Cardiac fibroblast (primary cell): ENCODE results near the gene SERTAD2.

Experiments used
- DNase-seq, 2 donors: peaks; one replicate each; pipeline versions ENCODE4 v3.0.0 to v3.0.0-alpha.2; 2010; ENCODE audit warnings: low read depth in 2 of 2
- H3K4me3 ChIP-seq, 2 donors: replicated peaks in 1 of 2; 1 replicate in 1 of 2; 2 replicates in 1 of 2; pipeline ENCODE4 v1.5.1; 2011; ENCODE audit warnings: low read depth in 2 of 2, low read length in 2 of 2, mild to moderate bottlenecking in 2 of 2, moderate library complexity in 1 of 2
- TF ChIP-seq, protein P1 (sequence below): IDR thresholded peaks from one replicate; pipeline ENCODE4 v1.5.1; 2011; ENCODE audit warnings: low read depth, mild to moderate bottlenecking, low read length, inconsistent platforms

The SERTAD2 gene

DNA sequence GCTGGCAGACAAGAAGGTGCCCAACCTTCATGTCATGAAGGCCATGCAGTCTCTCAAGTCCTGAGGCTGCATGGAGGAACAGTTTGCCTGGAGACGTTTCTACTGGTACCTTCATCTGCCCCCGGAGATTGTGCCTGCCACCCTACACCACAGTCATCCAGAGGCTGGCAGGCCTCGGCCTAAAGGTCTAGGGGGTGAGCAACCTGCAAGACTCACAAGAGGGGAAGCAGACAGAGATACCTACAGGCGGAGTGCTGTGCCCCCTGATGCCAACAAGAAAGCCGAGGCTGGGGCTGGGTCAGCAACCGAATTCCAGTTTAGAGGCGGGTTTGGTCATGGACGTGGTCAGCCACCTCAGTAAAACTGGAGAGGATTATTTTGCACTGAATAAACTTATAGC is 12.0 kb upstream of the SERTAD2 start:
- H3K4me3 ChIP-seq = no peak overlapping the region
- TF ChIP-seq, protein P1, sequence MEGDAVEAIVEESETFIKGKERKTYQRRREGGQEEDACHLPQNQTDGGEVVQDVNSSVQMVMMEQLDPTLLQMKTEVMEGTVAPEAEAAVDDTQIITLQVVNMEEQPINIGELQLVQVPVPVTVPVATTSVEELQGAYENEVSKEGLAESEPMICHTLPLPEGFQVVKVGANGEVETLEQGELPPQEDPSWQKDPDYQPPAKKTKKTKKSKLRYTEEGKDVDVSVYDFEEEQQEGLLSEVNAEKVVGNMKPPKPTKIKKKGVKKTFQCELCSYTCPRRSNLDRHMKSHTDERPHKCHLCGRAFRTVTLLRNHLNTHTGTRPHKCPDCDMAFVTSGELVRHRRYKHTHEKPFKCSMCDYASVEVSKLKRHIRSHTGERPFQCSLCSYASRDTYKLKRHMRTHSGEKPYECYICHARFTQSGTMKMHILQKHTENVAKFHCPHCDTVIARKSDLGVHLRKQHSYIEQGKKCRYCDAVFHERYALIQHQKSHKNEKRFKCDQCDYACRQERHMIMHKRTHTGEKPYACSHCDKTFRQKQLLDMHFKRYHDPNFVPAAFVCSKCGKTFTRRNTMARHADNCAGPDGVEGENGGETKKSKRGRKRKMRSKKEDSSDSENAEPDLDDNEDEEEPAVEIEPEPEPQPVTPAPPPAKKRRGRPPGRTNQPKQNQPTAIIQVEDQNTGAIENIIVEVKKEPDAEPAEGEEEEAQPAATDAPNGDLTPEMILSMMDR = no peak
- no peak for DNase-seq

DNA sequence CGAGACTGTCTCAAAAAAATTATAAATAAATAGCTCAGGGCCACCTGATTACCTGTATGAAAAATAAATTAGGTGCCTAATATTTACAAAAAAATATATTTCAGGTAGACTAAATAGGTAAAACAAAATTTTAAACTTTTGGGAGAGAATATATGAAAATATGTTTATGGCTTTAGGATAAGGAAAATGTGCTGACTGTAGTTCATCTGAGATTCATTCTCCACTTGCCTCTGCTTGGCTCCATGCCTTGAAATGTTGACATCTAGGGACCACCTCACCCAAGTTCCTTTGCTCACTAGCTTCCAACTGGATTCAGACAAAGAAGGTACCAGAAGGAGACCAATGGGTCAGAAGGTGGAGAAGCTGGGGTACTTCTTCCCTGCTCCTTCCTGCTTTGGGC is 9.7 kb upstream of the SERTAD2 start:
- TF ChIP-seq, protein P1 = no peak
- no peak overlapping the region for H3K4me3 ChIP-seq
- no peak for DNase-seq

DNA sequence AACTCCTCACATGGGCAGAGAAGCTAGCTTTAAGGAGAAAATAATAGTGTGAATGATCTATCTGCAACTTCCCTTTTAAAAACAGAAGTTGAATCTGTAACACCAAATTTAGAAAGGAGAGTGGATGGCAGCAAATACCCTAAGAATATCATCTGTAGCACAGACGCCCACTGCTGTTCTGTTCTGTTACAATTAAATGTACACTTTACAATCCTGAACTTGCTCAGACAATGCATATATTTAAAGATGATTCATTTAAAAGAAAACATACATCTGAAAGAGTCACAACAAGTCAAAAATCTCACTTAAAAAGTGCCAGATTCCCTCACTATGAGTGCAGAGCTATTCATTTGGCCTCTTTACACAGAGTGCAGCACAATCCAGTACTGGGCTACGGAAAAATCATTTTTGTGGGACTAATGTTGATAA is 8.0 kb upstream of the SERTAD2 start:
- DNase-seq = no peak
- no peak overlapping the region for H3K4me3 ChIP-seq
- TF ChIP-seq, protein P1 = no peak

DNA sequence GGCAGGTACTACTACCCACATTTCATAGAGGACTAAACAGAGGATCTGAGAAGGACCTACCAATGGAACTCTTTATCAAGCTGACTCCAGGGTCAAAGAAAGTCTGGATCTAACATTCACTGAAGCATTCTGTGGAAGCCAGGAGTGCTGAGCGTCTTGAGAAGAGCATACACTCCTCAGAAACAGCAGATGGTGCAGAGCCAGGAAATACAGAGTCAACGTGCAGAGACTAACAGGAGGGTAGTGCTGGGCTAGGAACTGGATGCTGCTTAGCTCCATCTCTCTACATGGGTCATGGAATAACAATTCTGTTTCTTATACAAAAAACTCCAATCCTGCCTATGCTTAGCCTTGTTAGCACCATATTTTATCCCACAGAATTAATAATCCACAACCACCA is 5.5 kb upstream of the SERTAD2 start:
- no peak for DNase-seq
- no peak overlapping the region for H3K4me3 ChIP-seq

DNA sequence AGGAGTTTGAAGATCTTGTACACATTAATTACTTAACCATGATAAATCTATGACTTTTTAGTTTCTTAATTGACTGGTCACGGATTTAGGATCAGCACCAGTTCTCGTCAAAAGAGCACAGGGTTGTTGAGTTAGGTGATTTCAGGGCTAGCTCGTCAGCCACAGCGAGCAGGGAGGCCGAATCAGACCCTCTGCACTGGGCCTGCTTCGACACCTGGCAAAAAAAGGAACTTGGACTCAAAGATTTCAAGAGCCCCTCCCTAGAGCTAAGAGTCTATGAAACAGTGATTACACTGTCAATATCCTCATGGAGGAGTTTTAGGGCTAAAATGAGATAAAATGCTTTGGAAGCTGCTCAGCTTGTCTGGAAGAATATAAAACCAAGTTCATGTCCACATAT is 4.6 kb upstream of the SERTAD2 start:
- no peak overlapping the region for H3K4me3 ChIP-seq
- TF ChIP-seq, protein P1 = no peak
- no peak for DNase-seq

More for the DNA sequence above, 5.5 kb upstream of the SERTAD2 start:
- TF ChIP-seq, protein P1 = no peak

DNA sequence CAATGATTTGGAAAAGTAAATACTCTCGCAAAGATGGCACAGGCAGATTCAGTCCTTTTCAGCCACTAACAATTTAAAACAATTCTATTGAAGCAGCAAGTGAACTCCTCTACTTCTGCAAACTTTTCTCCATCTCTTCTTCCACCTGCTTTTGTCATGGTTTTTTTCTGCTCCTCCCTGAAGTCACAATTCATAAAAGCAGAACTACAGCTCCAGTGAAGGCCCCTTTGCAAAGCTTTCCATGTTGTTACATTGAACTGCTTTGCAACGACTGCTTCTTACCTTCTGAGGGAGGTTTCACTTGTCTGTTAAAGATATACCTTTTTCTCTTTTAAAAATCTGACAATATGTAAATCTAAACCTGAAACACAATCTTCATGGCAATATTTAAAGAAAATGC is 3.7 kb upstream of the SERTAD2 start:
- no peak for DNase-seq
- TF ChIP-seq, protein P1 = no peak
- H3K4me3 ChIP-seq = no peak overlapping the region

DNA sequence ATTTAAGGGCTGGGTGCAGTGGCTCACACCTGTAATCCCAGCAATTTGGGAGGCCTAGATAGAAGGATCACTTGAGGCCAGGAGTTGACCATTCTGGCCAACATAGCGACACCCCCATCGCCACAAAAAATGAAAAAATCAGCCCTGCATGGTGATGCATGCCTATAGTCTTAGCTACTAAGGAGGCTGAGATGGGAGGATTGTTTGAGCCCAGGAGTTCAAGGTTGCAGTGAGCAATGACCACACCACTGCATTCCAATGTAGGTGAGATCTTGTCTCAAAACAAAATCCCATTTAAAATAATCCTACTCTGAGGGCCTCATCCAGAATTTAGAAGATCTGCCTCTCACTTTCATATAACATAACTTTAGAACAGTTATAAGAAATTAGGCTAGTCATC is 2.7 kb upstream of the SERTAD2 start:
- DNase-seq = peak in 1 of 2 donors; percentile 11
- H3K4me3 ChIP-seq = no peak overlapping the region
- TF ChIP-seq, protein P1 = no peak
